Inflammatory macrophage treated with lipopolysaccharide for 4 hours (primary cell): ENCODE results near the gene DROSHA.
"Not testable (repeated sequence)": the region's sequence is repeated elsewhere in the genome, so short reads cannot be mapped to it uniquely, and the experiment has no call there.

Experiments used
- DNase-seq: peaks from one replicate; pipeline ENCODE4 v3.0.0-alpha.2; 2020

The DROSHA gene, protein sequence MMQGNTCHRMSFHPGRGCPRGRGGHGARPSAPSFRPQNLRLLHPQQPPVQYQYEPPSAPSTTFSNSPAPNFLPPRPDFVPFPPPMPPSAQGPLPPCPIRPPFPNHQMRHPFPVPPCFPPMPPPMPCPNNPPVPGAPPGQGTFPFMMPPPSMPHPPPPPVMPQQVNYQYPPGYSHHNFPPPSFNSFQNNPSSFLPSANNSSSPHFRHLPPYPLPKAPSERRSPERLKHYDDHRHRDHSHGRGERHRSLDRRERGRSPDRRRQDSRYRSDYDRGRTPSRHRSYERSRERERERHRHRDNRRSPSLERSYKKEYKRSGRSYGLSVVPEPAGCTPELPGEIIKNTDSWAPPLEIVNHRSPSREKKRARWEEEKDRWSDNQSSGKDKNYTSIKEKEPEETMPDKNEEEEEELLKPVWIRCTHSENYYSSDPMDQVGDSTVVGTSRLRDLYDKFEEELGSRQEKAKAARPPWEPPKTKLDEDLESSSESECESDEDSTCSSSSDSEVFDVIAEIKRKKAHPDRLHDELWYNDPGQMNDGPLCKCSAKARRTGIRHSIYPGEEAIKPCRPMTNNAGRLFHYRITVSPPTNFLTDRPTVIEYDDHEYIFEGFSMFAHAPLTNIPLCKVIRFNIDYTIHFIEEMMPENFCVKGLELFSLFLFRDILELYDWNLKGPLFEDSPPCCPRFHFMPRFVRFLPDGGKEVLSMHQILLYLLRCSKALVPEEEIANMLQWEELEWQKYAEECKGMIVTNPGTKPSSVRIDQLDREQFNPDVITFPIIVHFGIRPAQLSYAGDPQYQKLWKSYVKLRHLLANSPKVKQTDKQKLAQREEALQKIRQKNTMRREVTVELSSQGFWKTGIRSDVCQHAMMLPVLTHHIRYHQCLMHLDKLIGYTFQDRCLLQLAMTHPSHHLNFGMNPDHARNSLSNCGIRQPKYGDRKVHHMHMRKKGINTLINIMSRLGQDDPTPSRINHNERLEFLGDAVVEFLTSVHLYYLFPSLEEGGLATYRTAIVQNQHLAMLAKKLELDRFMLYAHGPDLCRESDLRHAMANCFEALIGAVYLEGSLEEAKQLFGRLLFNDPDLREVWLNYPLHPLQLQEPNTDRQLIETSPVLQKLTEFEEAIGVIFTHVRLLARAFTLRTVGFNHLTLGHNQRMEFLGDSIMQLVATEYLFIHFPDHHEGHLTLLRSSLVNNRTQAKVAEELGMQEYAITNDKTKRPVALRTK (N-terminal part only)

DNA sequence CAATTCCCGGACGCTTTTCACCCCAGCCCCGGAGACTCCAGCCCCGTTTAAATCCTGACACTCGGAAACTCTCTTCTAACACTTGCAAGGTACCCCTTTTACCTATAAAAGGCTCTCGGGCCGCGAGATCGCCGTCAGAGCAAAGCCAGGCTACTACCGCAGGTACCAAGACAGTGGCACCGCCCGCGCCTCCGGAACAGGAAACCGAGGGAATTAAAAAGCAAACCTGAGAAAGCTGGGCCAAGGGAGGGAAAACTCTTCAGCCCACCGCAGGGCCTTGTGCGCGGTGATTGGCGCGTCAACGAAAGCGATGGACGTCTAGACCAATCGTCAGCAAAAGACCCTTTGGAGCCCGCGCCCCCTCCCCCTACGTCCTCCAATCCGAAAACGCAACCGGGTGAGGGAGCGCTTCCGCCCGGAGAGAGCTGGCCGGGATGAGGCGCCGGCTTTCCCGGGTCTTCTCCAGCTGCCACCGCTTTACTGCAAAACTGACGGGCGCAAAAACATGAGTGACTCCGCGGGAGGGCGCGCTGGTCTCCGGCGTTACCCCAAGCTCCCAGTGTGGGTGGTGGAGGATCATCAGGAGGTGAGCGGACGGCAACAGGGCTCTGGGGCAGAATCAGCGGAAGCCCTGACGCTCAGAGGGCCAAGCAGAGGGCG, at the start of gene DROSHA, which contains the start of gene C5orf22:
TSS of gene DROSHA (minus strand) at position 206 of the 660 bp plus-strand sequence. CDS start 3,034 bp downstream, outside the sequence.
TSS of gene C5orf22 (plus strand) at position 414 of the 660 bp plus-strand sequence. CDS start at position 506, 92 bp downstream.
- peak; percentile 95 for DNase-seq

DNA sequence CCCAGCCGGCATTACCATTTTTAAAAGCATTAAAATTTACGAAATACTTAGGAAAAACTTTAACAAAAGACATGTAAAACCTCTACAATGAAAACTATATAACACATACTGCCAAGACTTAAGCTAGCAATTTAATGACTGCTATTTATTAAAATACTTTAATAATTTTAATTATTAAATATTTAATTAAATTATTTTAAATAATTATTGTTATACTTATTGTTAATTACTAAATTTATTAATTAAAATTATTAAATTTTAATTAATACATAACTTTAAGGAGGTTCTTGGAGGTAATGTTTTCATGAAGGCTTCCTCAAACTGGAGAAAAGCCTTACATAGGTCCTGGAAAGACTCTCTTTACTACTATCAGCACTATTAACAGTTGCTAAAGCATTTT, 47.7 kb upstream of the DROSHA start:
- DNase-seq, result no peak

DNA sequence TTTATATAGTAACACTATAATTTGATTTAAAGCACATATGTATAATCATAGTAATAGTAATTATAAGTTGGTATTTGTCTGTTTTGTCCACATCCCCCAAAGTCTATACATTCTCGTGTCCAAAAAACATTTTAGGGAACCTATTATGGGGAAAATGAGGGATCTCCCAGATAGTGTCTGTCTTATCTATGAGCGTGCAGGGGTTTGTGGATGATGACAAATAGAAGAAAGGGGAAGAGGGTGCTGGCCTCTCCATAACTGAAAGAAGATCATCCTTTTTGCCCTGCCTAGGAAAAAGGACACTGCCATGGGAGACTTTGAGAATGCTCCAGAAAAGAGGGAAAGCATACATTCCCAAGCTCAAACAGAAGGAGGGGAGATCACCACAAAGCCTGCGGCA, 45.5 kb upstream of the DROSHA start:
- peak; percentile 39 for DNase-seq

DNA sequence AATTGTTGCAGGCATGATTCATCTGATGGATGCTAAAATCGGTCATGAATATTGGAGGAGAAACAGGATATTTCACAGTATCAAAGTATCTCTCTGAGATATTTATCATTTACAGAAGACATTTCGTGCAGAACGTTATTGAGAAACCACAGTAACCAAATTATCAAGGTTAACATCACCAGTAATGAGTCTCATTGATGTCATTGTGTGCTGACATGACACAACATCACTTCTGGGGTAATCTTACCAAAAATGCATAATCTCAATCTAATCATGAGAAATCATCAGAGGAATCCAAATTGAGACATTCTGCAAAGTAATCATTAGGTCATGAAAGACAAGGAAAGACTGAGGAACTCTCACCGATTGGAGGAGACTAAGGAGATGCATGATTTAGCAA, 42.9 kb upstream of the DROSHA start:
- no peak for DNase-seq

DNA sequence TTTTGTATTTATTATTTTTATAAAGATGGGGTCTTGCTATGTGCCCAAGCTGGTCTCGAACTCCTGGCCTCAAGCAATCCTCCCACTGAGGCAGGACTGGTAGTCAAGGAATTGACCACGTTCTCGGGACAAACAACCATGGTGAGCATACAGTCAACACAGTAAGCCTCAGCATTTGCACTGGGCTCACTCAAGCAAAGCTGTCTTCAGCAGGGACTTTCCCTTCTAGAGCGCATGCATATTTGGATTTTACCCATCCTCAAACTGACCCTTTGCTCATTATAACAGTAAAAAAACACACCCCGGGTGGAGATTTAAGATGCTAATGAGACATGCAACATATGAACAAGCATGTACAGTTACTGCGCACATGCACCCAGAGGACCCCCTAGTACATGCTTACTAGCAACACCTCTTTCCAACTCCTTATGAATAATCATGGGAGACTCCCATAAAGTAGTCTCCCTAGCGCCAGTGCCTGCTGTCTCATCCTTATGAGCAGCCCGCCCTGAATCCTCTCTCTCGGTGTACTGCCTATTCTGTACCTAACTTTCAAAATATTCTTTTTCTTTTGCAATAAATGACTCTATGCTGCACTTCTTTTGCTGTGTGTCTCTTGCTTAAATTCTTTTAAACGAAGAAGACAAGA, 41.7 kb upstream of the DROSHA start:
- no peak for DNase-seq

DNA sequence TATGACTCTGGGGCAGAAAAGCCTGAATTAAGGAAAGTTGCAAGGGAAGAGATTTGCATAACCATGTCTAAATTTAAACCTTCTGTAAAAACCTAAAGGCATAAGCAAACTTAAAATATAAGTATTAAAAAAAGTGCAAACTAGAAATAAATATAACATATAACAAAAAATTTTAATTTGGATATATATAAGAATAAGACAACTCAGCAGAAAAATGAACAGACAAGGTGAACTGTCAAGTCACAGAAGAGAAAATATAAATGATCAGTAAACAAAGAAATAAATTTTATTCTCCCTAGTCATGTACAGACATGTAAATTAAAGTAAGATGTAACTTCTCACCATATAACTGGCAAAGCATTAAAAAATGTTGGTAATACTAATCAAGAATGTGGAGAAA, 37.2 kb upstream of the DROSHA start:
- DNase-seq, result no peak

DNA sequence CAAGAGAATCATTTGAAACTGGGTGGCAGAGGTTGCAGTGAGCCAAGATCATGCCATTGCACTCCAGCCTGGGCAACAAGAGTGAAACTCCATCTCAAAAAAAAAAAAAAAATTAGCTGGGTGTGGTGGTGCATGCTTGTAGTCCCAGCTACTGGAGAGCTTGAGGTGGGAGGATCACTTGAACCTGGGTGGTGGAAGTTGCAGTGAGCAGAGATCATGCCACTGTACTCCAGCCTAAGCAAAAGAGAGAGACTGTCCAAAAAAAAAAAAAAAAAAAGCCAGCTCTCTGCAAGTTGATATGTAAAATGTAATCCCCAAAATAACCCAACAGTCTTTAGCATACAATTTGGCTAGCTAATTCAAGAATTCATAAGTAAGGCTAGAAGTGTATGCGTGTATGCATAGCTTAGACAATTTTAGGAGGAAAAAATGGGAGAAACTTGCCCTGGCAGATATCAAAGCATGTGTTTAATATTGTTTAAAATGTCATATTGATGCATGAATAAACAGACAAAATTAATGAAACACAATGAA, 36.5 kb upstream of the DROSHA start:
- DNase-seq, result no peak

DNA sequence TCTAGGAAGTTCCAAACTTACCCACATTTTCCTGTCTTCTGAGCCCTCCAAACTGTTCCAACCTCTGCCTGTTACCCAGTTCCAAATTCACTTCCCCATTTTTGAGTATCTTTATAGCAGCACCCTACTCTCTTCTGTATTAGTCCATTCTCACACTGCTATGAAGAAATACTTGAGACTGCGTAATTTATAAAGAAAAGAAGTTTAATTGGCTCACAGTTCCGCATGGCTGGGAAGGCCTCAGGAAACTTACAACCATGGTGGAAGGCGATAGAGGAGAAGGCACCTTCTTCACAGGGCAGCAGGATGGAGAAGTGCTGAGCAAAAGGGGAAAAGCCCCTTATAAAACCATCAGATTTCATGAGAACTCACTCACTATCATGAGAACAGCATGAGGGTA, 34.5 kb upstream of the DROSHA start:
- DNase-seq, result peak; percentile 59

DNA sequence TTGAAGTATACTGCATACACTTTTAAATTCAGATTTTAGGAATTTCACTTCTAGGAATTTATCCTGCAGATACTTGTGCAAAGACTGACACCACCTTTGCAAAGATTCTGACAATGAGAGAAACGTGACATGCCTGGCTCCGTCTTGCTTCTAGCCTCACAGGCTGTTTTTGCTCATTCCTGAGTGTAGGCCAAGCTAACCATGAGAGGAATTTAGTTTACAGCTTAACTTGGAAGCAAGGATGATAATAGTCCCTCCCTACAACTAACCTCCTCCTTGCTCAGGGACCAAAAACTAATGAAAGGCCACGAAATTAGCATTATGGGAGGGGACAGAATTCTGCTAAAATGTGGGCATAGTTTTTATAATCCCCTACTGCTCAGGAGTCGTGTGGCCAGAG, 31.3 kb upstream of the DROSHA start:
- DNase-seq, result no peak

DNA sequence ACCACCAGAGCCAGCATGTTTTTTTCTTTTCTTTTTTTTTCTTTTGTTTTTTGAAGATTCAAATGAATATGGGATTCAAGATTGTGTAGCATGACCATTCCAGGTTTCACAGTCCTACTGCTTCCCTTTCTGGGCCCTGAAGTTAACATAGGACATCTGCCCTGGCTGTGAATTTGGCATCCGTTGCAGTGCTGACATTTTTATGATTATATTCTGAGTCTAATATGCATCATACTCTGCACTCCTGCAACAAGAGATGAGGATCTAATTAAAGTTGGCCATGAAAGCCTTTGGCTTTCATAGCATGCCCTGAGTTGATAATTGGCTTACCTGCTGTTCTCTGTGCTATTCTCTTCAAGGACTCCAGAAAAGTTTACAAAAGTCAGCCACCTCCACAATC, 30.1 kb upstream of the DROSHA start:
- no peak for DNase-seq

DNA sequence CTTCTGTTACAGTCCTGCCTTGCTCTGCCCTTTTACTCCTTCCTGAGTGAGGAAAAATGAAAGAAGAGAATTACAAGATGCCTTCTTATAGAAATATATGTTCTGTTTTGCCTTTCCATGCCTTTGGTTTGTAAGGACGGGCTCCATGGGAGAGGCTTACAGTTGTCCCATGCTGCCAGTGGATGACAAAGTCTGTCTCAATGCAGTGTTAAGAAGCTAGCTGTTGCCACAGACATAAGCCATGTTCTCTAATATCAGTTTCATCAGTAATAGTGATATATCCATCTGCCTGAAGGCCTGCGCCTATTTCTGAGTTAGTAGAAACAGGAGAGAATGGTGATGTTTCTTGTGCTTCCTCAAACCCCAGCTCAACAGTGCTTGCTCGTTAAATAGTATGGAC, 28.0 kb upstream of the DROSHA start:
- no peak for DNase-seq

DNA sequence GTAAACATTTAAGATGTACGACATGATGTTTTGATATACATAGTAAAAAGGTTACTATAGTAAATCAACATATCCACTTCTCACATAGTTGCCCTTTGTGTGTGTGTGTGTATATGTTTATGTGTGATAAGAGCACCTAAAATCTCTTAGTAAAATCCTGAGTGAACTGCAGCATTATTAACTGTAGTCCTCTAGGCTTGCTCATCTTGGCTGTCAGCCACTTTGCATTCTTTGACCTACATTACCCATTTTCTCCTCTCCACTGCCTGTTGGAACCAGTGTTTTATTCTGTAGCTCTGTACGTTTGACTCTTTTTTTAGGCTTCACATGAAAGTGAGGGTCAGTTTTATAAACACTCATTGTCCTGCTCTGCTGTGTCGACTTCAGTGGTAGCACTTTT, 24.6 kb upstream of the DROSHA start:
- DNase-seq, result no peak

DNA sequence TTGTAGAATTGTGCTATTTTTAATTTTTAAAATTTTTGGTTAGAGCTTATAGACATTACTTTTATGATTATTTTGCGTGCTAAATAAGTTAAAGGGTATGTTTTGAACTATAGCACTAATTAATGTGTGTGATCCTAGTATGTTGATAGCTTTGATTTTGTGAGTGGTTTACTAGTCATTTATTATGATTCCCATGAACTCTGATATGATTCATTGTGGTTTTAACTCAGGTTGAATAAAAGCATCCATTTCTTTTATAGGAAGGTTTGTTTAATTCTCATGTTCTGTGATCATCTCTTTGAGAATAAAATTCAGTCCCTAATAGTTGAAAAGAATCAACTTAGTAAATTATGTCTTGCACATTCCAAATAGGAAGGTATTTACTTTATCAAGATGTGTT, 22.7 kb upstream of the DROSHA start:
- no peak for DNase-seq

DNA sequence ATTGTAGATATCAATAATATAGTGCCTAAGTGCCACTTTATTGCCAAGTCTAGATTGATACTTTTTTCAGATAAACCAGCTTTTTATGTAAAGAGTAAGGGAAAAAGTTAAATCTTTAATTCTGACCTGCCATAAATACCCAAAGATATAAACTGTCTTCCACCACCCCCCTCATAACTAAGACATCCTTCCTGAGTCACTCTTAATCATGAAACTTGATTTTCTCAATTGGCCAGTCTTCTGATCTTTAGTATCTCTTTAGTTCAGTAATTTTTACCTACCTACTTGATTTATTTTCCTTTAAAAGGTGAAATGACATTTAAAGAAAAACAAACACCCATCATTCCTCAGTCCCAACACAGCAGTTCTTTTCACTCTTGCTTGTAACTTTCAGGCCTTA, 22.0 kb upstream of the DROSHA start:
- no peak for DNase-seq

DNA sequence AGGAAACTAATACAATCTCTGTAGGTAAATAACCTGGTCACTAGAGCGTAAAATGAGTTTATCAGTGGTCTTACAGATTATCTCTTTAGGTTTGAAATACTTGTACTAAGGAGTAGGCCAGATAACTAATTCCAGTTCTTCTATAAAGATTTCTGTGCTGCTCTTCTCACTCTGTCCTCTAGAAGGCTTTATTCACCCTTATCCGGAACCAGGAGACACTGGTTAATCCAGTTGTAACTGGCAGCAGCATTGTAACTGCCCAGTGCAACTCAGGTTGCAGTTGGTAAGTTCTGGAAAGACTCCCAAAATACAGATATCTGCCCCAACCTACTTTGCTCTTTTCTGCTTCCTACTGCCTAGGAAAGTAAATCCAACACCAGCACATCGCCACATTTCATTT, 20.0 kb upstream of the DROSHA start:
- DNase-seq, result no peak

DNA sequence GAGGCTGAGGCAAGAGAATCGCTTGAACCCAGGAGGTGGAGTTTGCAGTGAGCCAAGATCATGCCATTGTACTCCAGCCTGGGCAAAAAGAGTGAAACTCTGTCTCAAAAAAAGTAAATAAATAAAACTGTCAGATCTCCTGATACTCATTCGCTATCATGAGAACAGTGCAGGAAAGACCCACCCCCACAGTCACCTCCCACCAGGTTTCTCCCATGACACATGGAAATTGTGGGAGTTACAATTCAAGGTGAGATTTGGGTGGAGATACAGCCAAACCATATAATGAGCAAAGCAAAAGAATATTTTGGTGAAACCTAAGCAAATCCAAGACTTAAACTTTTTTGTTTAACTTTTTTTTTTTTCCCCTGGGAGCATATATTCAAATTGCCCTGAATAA, 17.2 kb upstream of the DROSHA start:
- not testable (repeated sequence) for DNase-seq

DNA sequence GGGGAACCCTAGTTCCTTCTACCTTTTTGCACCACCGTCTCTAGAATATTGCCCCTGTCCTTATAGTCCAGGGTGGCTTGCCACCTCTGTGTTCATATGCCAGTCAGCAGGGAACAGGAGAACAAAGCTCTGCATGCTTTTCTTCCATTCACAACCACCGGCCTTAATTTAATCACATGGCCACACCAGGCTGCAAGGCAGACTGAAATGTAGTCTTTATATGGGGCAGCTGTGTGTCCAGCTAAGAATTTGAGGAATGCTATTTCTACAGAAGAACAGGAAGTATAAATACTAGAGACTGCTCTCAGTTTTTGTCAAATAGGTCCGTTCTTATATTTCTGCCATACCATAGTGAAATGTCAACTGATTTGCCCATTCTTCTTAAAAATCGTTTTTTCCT, 6.0 kb upstream of the DROSHA start:
- DNase-seq, result no peak

DNA sequence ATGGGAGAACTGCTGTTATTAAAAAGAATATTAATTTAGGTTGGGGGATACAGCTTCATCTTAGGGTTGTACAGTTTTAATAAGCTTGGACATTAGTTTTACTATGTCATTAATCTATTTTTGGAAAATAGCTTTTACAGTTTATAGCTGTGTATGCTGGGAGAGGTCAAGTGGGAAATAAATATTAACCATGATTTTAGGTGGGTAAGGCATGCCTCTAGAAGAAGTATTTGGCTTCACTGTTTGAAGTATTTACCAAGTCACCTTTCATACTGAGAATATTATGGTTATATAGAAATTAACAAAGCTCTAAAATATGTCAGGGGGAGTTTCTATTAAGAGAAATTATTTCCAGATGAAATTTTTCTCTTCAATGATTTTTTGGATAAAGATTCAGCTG, 5.5 kb upstream of the DROSHA start:
- no peak for DNase-seq

DNA sequence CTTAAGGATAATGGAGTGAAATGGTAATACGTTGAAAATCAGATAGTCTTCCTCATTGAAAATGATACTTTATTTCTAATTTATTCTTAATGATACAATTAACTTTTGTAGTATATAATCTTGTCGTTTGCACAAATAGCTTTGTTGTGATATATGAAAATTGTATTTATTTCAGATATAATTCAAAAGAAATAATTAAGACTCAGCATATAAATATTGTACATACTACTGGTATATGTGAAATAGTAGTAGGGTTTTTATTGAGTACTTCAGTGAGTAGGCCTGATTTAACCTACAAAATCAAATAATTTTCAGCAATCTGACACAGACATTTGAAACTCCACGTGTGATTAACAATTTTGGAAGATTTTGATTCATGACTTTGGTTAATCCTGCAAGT, 5.0 kb upstream of the DROSHA start:
- DNase-seq, result no peak

DNA sequence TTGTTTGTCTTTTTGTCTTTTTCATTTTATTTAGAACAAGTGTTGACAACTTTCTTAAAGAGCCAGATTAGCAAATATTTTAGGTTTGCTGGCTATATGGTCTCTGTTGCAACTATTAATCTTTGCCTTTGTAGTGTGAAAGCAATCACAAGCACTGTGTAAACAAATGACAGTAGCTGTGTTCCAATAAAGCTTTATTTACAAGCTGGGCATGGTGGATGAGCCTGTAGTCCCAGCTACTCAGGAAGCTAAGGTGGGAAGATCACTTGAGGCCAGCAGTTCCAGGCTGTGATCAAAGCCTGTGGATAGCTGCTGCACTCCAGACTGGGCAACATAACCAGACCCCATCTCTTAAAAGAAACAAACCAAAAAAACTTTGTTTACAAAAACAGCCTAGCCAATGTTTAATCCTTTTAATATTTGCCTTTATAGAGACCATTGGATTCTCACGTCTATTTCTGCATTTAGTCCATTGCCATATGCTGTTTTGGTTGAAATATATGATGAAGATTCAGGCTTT, 2.7 kb upstream of the DROSHA start:
- no peak for DNase-seq

DNA sequence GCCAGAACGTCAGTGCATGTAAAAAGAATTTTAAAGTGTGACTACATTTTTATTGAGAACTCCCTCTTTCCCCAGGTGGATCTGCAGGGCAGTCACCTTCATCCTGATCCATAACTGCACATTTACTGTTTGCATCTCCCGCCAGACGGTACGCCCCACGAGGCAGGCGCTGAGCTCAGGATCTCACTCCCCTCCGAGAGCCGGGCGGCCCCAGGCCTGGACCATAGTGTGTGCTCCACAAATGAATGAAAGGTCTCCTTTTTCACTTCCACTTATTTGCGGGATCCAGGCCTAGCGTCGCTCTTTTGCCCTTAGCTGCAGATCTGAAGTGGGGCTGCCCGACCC, 378 bp downstream of the DROSHA start:
- peak; percentile 45 for DNase-seq
